Medulla oblongata (tissue), 1 donor: ENCODE measurements around the gene PLEKHM1.
"Not testable (repeated sequence)": the region's sequence is repeated elsewhere in the genome, so short reads cannot be mapped to it uniquely, and the experiment has no call there.

Experiments
- DNase-seq: peaks from one replicate; pipeline ENCODE4 v3.0.0-alpha.2; 2015; ENCODE audit errors: extremely low spot score

The PLEKHM1 gene

DNA sequence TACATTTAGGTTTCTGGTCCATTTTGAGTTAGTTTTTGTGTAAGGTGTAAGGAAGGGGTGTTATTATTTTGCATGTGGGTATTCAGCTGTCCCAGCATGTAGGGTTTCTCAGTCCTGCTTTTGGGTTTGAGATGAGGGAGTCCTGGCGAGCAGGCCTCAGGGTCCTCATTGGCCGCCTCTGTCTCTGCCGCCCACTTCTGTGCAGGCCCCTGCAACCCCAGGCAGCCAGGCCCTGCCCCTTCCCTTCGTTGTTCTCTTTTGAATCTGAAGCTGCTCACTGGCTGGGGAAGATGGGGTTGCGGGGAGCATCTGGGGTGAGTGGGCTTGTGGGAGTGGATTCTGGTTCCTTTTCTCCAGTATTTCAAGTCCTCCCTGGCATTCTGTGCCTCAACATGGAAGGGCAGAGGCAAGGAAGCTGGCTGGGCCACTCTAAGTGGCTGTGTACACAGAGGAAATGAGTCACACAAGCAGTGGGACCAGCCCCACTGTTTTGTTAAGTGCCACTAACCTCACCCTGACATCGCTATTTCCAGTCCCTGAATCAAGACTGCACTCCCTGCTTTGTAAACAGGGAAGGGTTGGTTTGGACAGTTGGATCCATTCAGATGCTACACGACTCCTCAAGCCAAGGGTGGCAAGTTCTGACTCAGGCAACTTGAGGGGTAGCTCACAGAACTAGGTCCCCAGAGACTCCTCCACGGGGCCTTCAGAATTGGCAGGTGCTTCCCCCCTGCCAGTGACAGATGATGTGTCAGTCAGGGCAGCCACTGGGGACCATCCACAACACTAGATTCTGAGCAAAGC, 28.8 kb downstream of the PLEKHM1 start:
- DNase-seq = not testable (repeated sequence)

DNA sequence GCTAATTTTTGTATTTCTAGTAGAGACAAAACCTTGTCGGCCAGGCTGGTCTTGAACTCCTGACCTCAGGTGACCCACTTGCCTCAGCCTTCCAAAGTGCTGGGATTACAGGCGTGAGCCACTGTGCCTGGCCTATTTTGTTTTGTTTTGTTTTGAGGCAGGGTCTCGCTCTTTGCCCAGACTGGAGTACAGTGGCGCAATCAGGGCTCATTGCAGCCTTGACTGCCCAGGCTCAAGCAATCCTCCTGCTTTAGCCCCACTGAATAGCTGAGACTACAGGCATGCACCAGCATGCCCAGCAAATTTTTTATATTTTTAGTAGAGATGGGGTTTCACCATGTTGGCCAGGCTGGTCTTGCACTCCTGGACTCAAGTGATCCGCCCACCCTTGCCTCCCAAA, 30.1 kb downstream of the PLEKHM1 start:
- not testable (repeated sequence) for DNase-seq

- not testable (repeated sequence) for DNase-seq
Observed at GRCh38 chr17:45454341-45454740, 36.2 kb downstream of the PLEKHM1 start.

- DNase-seq = not testable (repeated sequence)
Observed at GRCh38 chr17:45453731-45454130, 36.8 kb downstream of the PLEKHM1 start.

- DNase-seq = not testable (repeated sequence)
Observed at GRCh38 chr17:45453225-45453534, 37.3 kb downstream of the PLEKHM1 start.

DNA sequence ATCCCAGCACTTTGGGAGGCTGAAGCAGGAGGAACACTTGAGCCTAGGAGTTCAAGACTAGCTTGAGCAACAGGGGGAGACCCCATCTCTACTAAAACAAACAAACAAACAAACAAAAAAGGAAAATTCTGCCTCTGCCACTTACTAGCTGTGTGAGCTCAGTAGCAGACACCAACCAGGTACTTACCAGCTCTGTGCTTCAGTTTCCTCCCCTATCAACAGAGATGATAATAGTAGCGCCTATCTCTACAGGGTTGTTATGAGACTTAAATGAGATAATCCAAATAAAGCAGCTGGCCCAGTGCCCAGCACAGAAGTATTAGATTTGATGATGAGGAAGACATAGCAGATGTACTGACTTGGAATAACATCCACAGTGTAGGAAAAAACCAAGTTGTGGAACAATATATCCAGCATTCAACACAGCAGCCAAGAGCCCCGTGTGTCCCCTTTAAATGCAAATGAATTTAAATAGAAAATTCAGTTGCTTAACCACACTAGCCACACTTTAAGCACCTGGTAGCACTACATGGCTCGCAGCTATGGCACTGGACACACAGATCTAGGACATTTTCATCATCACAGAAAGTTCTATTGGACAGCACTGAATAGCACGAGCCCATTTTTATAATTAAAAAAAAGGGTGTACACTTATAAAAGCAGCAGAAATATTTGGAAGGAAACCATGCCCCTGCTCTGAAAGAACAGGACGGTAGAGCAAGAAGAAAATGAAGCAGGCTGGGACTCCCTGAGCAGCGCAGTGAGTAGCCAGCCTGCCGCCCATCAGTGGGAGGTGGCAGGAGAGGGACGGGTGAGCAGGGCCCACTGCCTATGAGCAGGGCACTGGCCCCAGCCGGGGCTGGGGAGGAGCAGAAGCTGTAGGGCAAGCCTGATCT, 37.9 kb downstream of the PLEKHM1 start:
- not testable (repeated sequence) for DNase-seq

- not testable (repeated sequence) for DNase-seq
Observed at GRCh38 chr17:45451660-45452059, 38.9 kb downstream of the PLEKHM1 start.

DNA sequence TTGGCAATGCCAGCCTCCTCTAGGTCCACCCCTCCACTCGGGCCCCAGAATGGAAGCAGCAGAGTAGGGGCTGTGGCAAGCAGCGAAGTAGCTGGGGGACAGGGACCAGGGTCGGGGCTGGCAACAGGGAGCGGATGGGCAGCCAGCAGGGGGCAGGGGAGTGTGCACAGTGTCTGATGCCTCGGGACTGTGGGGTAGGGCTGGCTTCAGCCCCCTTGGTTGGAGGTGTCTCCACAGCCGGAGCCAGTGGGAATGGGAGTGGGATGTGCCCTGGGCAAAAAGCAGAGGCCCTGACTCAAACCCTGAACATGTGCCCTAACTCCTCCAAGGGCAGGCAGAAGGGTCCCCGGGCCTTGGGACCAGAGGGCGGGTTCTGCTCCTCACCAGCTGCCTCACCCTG, 39.4 kb downstream of the PLEKHM1 start:
- DNase-seq = no peak

DNA sequence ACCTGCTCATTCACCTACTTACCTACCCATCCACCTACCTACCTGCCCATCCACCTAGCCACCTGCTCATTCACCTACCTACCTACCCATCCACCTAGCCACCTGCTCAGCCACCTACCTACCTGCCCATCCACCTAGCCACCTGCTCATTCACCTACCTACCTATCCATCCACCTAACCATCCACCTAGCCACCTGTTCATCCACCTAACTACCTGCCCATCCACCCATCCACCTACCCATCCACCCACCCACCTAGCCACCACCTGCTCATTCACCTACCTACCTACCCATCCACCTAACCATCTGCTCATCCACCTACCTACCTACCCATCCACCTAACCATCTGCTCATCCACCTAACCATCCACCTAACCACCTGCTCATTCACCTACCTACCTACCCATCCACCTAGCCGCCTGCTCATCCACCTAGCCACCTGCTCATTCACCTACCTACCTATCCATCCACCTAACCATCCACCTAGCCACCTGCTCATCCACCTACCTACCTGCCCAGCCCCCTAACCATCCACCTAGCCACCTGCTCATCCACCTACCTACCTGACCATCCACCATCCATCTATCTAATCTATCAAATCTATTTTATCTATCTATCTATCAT, 40.7 kb downstream of the PLEKHM1 start:
- DNase-seq = not testable (repeated sequence)

DNA sequence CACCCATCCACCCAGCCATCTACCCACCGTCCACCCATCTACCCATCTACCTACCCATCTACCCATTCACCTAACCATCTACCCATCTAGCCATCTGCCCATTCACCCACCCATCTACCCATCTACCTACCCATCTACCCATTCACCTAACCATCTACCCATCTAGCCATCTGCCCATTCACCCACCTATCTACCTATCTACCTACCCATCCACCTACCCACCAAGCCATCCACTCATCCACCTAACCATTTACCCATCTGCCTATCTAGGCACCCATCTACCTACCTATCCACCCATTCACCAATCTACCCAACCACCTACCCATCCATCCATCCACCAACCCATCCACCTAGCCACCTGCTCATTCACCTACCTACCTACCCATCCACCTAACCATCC, 41.3 kb downstream of the PLEKHM1 start:
- not testable (repeated sequence) for DNase-seq

GRCh38 chr17:45448483-45448882, 42.0 kb downstream of the PLEKHM1 start:
- DNase-seq = not testable (repeated sequence)

DNA sequence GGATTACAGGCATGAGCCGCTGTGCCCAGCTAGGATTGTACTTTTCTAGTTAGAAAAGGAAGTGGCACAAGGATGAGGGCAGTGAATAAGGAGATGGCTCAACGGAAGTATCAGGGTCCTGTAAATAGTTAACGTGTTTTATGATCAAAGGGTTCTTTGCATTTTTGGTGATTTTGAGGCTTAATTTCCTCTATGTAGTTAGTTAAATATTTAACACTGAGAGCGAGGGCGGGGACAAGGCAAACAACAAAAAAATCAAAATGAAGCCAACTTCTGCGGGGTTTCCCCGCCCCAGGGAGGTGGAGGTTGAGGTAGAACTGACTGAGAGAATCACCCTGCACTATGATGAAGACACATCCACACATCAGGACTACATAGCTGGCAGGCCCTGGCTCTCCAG, 42.5 kb downstream of the PLEKHM1 start:
- DNase-seq = not testable (repeated sequence)

DNA sequence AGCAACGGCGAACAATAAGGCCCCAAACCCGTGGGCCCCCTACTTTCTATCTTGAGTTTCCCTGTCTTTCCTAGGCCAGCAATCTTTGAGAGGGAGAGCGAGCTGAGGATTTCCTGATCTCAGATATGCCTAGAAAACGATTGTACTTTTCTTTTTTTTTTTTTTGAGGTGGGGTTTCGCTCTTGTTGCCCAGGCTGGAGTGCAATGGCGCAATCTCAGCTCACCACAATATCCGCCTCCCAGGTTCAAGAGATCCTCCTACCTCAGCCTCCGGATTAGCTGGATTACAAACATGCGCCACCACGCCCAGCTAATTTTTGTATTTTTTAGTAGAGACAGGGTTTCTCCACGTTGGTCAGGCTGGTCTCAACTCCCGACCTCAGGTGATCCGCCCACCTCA, 42.9 kb downstream of the PLEKHM1 start:
- not testable (repeated sequence) for DNase-seq

GRCh38 chr17:45446872-45447625, 43.5 kb downstream of the PLEKHM1 start:
- not testable (repeated sequence) for DNase-seq

DNA sequence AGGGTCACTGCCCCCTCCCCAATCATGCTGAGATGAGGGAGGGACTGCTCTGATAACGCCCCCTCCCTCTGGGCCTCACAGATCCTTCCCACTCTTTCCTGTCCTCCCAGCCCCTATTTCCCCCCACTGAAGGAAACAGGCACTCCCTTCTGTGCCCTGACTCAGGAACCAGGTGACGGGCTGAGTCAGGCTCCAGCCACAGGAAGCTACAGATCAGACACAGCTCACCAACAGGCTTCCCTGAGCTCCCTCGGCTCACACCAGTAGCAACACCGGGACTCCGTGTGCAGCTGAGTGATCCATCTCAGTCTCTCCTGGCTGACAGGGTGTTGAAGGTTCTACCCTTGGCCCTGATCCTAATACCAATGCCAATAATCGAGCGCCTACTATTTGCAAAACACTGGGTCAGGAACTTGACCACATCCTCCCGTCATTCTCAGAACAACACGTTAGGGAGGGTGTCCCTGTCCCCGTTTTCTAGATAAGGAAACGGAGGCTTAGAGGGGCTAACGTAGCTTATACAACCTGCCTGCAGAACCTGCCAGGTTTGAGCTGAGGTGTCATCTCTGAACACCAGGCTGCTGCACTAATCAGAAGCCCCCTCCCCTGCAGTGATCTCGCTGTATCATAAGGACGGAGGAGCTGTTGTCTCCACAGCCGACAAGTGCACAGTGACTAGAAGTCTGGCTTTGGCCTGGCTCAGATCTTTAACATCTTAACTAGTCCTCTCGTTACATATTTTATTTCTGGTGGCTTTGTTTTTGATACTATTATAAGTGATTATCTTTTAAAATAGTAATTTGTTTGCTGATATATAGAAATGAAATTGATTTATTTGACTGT, 44.4 kb downstream of the PLEKHM1 start:
- not testable (repeated sequence) for DNase-seq

GRCh38 chr17:45444856-45445820, 45.4 kb downstream of the PLEKHM1 start:
- not testable (repeated sequence) for DNase-seq

DNA sequence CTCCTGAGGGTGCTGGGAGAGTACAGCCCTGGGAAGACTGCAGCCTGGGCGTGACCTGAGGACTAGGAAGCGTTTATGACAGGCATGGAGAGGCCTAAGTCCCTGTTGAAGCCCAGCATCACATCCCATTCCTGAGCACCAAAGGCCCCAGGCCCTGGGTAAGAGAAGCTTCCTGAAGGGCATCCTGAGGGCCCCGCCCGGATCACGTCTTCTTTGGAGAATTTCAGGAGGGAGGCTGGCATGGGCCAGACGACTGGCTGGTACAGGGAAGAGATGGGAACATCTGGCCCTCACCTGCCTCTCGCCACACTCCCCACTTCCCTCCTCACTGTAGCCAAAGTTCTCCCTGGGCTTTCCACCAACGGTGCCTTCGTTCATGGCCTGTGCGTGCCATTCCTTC, 46.2 kb downstream of the PLEKHM1 start:
- DNase-seq = not testable (repeated sequence)

GRCh38 chr17:45443371-45444260, 46.9 kb downstream of the PLEKHM1 start:
- DNase-seq = not testable (repeated sequence)
